Tongue (tissue), 2 donors: ENCODE data around the gene BCAS4. TPM values are rescaled to one million over a fixed set of nuclear protein-coding genes. Genes with fewer than 3 reads are reported as not detected.
"Not testable (repeated sequence)": the region's sequence is repeated elsewhere in the genome, so short reads cannot be mapped to it uniquely, and the experiment has no call there.

Source experiments
- DNase-seq: peaks from one replicate; pipeline ENCODE4 v3.0.0-alpha.2; 2015
- total RNA-seq: library from RNA; depleted of rRNA; stranded (reverse); fragments of >200 nt; gene quantifications from one replicate; pipeline ENCODE4 v1.2.3, GENCODE V29; 2014

The BCAS4 gene
- total RNA-seq = 1.0 TPM

DNA sequence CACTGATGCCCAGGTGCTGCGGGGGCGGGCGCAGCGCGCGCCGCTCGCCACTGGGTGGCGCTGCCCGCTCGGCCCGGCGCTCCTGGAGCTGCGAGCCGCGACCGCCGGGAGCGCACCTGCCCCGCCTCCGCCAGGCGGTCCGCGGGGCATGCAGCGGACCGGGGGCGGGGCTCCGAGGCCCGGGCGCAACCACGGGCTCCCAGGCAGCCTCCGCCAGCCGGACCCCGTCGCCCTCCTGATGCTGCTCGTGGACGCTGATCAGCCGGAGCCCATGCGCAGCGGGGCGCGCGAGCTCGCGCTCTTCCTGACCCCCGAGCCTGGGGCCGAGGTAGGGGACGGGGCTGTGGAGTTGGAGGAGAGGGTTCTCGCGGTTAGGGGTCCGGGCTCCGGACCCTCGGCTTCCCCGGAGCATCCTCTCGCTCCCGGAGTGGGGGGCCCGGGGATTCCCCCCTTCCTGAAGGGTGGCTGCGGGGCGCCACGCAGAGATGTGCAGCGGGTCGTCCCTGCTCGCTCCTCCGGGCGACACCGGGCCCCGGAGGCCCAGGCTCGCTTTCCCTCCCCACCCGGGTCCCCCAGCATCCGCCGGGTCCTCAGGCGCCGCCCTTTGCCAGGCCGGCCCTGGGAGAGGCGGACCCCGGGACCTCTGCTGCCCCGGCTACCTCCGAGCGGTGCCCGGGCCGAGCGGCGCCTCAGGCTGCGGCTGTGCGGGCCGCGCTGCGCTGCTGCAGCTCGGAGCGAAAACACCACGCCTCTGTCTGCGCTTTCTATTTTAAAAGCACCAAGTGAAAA lies at the start of gene BCAS4:
BCAS4 (plus strand) TSS at position 216 of the 789 bp plus-strand sequence; CDS start at position 239, 23 bp downstream.
- DNase-seq = peak; percentile 88

- no peak for DNase-seq
These were observed 49.2 kb upstream of the BCAS4 start for GRCh38 chr20:50745634-50746137.

- no peak for DNase-seq
These were observed 48.5 kb upstream of the BCAS4 start for GRCh38 chr20:50746138-50746940.

DNA sequence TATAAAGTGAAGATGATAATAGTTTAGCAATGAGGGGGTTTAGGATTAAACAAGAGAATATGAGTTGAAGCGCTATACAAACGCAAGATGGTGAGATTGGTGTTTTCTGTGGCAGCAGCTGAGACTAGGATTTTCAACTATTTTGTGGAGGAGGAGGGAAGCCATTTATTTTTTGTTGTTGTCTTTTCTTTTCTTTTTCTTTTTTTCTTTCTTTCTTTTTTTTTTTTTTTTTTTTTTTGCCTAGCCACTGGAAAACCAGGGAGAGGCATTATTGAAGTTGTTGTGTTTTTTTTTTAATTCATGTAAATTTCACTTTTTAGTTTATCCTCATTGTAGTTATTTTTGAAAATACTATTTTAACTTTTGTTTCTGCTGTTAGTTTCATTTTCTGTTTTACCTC lies 47.6 kb upstream of the BCAS4 start:
- DNase-seq = no peak

DNA sequence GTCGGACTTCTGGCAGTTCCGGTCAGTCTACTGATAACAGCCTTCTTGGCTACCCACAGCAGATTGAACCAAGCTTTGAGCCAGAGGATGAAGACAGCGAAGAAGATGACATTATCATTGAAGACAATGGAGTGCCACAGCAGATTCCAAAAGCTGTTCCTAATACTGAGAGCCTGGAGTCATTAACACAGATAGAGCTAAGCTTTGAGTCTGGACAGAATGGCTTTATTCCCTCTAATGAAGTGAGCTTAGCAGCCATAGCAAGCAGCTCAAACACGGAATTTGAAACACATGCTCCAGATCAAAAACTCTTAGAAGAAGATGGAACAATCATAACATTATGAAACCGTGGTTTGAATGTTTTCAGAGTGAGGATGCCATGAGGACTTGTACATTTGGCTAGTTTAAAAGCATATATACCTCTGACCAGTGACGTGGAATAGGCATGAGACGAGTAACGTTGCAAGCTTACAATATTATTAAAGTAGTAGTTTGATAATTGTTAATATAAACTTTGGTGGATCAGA lies 44.7 kb upstream of the BCAS4 start:
- DNase-seq = no peak

- no peak for DNase-seq
These were observed 41.7 kb upstream of the BCAS4 start for GRCh38 chr20:50753152-50753551.

DNA sequence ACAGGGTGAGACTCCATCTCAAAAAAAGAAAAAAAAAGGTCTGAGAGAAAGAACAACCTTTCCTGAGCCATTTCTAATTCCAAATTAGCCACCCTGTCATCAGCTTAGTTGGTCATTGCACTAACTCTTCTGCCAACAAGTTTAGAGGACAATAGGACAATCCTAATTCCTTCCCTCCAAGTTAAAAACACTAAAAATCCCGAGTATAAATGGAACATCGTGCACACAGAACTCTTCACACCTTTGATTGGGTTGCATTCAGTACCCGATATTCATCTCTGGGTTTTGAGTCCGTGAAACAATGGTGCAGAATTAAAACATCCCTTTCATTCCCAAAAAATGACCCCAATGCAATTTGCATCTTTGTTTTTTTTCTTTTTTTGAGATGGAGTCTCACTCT lies 40.4 kb upstream of the BCAS4 start:
- DNase-seq = no peak

- DNase-seq = no peak
These were observed 38.4 kb upstream of the BCAS4 start for GRCh38 chr20:50756447-50756846.

DNA sequence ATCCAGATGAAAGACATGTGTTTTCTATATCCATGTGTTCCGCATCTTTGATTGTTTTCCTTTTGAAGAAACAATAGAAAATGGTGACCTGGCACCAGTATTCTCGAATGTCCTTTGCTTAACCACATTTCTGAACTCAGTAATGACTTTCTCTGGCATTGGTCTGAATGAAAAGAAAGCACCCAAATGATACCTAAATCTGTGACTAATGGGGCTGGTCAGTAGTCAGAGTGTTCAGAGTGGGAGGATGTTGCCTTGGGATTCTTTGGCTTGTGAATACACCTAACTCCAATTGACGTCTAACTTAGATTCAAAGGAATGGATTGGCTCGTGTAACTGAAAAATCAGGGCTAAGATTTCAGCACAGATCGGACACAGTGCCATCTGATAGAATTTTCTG lies 36.4 kb upstream of the BCAS4 start:
- no peak for DNase-seq

DNA sequence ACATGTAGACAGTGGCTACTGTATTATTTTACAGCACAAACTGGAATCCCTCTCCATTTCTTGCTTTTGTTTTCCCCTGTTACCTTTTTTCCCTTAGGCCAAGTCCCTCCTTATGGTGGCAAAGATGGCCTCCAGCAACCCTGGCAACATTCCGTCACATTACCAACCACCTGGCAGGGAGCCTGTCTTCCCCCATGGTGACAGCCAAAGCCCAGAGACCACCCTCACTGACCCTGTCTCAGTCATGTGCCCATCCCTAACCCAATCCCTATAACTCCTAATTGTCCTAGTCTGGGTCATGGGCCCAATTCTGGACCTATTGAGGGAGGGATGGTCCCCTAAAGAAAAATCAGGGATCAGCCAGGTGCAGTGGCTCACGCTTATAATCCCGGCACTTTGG lies 35.9 kb upstream of the BCAS4 start:
- no peak for DNase-seq

DNA sequence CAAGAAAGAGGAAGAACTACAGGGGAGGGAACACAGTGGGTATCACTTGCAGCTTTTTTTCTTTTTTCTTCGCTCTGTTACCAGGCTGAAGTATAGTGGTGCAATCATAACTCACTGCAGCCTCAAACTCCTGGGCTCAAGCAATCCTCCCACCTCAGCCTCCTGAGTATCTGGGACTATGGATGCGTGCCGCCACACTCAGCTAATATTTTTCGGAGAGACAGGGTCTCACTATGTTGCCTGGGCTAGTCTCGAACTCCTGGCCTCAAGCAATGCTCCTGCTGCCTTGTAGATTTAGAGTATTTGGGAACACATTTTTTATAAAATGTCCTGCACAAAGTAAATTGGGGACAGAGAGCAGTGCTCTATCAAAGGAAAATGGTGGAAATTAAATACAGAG lies 35.2 kb upstream of the BCAS4 start:
- no peak for DNase-seq

GRCh38 chr20:50762045-50762422 lies 32.8 kb upstream of the BCAS4 start:
- no peak for DNase-seq

- DNase-seq = peak; percentile 88
These were observed 32.2 kb upstream of the BCAS4 start for GRCh38 chr20:50762435-50763220.

- not testable (repeated sequence) for DNase-seq
These were observed 31.1 kb upstream of the BCAS4 start for GRCh38 chr20:50763550-50764458.

DNA sequence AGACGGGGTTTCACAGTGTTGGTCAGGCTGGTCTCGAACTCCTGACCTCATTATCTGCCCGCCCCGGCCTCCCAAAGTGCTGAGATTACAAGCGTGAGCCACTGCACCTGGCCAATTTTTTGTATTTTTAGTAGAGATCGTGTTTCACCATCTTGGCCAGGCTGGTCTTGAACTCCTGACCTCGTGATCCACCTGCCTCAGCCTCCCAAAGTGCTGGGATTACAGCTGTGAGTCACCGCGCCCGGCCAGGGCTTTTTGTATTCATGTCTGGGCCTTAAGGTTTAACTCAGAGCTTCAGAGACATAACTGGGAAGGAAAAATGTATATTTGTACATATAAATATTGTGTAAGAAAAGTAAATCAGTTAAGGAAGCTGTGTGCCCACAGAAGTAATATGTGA lies 29.6 kb upstream of the BCAS4 start:
- not testable (repeated sequence) for DNase-seq

GRCh38 chr20:50765674-50766073 lies 29.2 kb upstream of the BCAS4 start:
- no peak for DNase-seq

- not testable (repeated sequence) for DNase-seq
These were observed 27.7 kb upstream of the BCAS4 start for GRCh38 chr20:50766955-50767809.

DNA sequence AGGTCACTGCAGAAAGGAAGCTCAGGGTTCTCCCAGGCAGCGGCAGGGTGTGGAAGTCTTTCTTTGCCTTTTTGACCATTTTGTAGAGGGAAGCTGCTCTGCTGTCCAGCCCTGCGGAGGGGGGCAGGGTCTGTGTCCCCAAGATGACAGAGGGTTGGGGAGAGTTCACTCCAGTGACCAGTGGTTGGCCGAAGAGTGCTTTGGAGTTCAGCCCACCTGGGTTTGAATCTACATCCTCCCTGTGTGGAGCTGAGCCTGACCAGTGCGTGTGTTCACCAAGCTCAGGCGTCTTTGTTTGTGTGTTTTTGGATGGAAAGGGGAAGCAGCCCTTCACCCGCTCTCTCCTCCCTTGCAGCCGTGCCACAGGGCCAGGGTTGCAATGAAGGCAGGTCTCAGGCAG lies 25.9 kb upstream of the BCAS4 start:
- DNase-seq = not testable (repeated sequence)

GRCh38 chr20:50769551-50770085 lies 25.2 kb upstream of the BCAS4 start:
- not testable (repeated sequence) for DNase-seq
